CD4-positive, alpha-beta T cell (primary cell): ENCODE measurements around the gene GRM4. TPM values are rescaled to one million over a fixed set of nuclear protein-coding genes. Genes with fewer than 3 reads are reported as not detected.

ENCODE experiments used
- ATAC-seq: fragments of 200-7000 bp; cut with Tn5 transposase; one replicate; pipeline ENCODE4 v1.10.0; 2022; ENCODE audit warnings: mild to moderate bottlenecking; ENCODE audit not compliant: poor library complexity
- CTCF ChIA-PET: fragments of 350-600 bp; sonication (Branson Sonifier 250); formaldehyde crosslinking; loops from one replicate; lab custom pipeline; 2021; ENCODE audit warnings: antibody characterized with exemption, inconsistent platforms; lab: Charles Lee
- POLR2A ChIA-PET: fragments of 350-600 bp; sonication (Branson Sonifier 250); formaldehyde crosslinking; loops from one replicate; lab custom pipeline; 2021; ENCODE audit warnings: antibody characterized with exemption, inconsistent platforms; lab: Charles Lee
- DNase-seq, 14 experiments: peaks; one replicate each; pipeline ENCODE4 v3.0.0-alpha.2; 2013 to 2020; ENCODE audit warnings: mixed read lengths in 2 of 14
- H3K27ac ChIP-seq, 2 donors: one replicate each; pipeline versions ENCODE4 v1.5.1 to v1.7.0; 2013; ENCODE audit warnings: low read length in 2 of 2, low read depth in 1 of 2, mild to moderate bottlenecking in 1 of 2
- H3K27me3 ChIP-seq, 2 experiments: 1 replicate in 1 of 2; 2 replicates in 1 of 2; pipeline versions ENCODE4 v1.6.1 to v1.7.0; 2013; ENCODE audit warnings: low read length in 2 of 2, control low read depth in 1 of 2, mild to moderate bottlenecking in 1 of 2, moderate library complexity in 1 of 2; ENCODE audit not compliant: insufficient read depth in 2 of 2, control insufficient read depth in 1 of 2
- H3K36me3 ChIP-seq: one replicate; pipeline ENCODE4 v1.6.1; 2013; ENCODE audit warnings: low read length, control low read depth; ENCODE audit not compliant: insufficient read depth
- H3K4me1 ChIP-seq: one replicate; pipeline ENCODE4 v1.6.1; 2013; ENCODE audit warnings: low read length, control low read depth; ENCODE audit not compliant: insufficient read depth
- H3K4me3 ChIP-seq: one replicate; pipeline ENCODE4 v1.5.1; 2013; ENCODE audit warnings: mild to moderate bottlenecking, low read length, moderate library complexity
- H3K9me3 ChIP-seq, 2 experiments: 1 replicate in 1 of 2; 2 replicates in 1 of 2; pipeline versions ENCODE4 v1.6.1 to v1.7.0; 2013; ENCODE audit warnings: low read length in 2 of 2, mild to moderate bottlenecking in 2 of 2, control low read depth in 1 of 2, moderate library complexity in 1 of 2; ENCODE audit not compliant: control insufficient read depth in 1 of 2, insufficient read depth in 1 of 2
- H3K27ac Mint-ChIP-seq: one replicate; pipeline ENCODE4 v1.8.0; 2020; ENCODE audit warnings: mixed read lengths
- H3K27me3 Mint-ChIP-seq: one replicate; pipeline ENCODE4 v1.8.0; 2021; ENCODE audit warnings: mixed read lengths
- H3K36me3 Mint-ChIP-seq: one replicate; pipeline ENCODE4 v1.8.0; 2021; ENCODE audit warnings: low read depth, mixed read lengths
- H3K4me1 Mint-ChIP-seq: one replicate; pipeline ENCODE4 v1.8.0; 2021; ENCODE audit warnings: low read depth, mixed read lengths
- H3K4me3 Mint-ChIP-seq: one replicate; pipeline ENCODE4 v1.8.0; 2020; ENCODE audit warnings: mild to moderate bottlenecking, mixed read lengths
- H3K9me3 Mint-ChIP-seq: one replicate; pipeline ENCODE4 v1.8.0; 2020; ENCODE audit warnings: mixed read lengths
- CTCF ChIP-seq: fragments of 200-600 bp; IDR thresholded peaks from one replicate; pipeline ENCODE4 v1.8.0; 2022; ENCODE audit warnings: antibody characterized with exemption, mild to moderate bottlenecking
- intact Hi-C, 2 experiments: fragments of 100-400 bp; cut with DNase I in 1 of 2; cut with micrococcal nuclease in 1 of 2; formaldehyde crosslinking; loops; one replicate each; pipeline versions ENCODE4 v1.15.1 to v1.9.0; 2023 to 2025; cut with DNase I, micrococcal nuclease
- total RNA-seq, 174 experiments: library from RNA in 2 of 174; stranded (reverse) in 2 of 174; gene quantifications; one replicate each; pipeline ENCODE4 v1.2.3 and lab custom pipeline; 2021 to 2026

GRM4 gene
- total RNA-seq, 2 experiments from 2014 or later, result 0.08 TPM; not detected in 1

- CTCF ChIA-PET, result no interaction called here
- Histone ChIP-seq H3K4me1 (peaks cover under 1% of the 10 kb centered on the region), H3K4me3 (no peak overlapping the region), H3K9me3 (peaks cover 0 to 5% of the 10 kb centered on the region in 2 experiments), H3K27me3 (no peaks in the 10 kb centered on the region), H3K36me3 (no peaks in the 10 kb centered on the region), H3K27ac (no peak overlapping the region)
- H3K4me3 Mint-ChIP-seq, result no peak overlapping the region
- no peak for ATAC-seq
- intact Hi-C loops, result no loop called here
- DNase-seq, result no peak
- no peaks in the 10 kb centered on the region for H3K4me1 Mint-ChIP-seq
- TF ChIP-seq CTCF, result no peak
- POLR2A ChIA-PET, result no interaction called here
- H3K27me3 Mint-ChIP-seq, result no peaks in the 10 kb centered on the region
- H3K9me3 Mint-ChIP-seq, result no peaks in the 10 kb centered on the region
- H3K27ac Mint-ChIP-seq, result no peak overlapping the region
- H3K36me3 Mint-ChIP-seq, result no peaks in the 10 kb centered on the region
Measured at GRCh38 chr6:34022250-34022872, 123.5 kb downstream of the GRM4 start.

- no peaks in the 10 kb centered on the region for H3K9me3 Mint-ChIP-seq
- no peaks in the 10 kb centered on the region for H3K27me3 Mint-ChIP-seq
- CTCF ChIA-PET, result no interaction called here
- H3K36me3 ChIP-seq, result no peaks in the 10 kb centered on the region
- intact Hi-C loops, result no loop called here
- H3K9me3 ChIP-seq, result peaks cover 0 to 5% of the 10 kb centered on the region in 2 experiments
- ATAC-seq, result no peak
- H3K4me1 ChIP-seq, result no peaks in the 10 kb centered on the region
- H3K4me3 ChIP-seq, result no peak overlapping the region
- POLR2A ChIA-PET, result no interaction called here
- H3K4me1 Mint-ChIP-seq, result no peaks in the 10 kb centered on the region
- H3K27ac Mint-ChIP-seq, result no peak overlapping the region
- H3K27ac ChIP-seq, result no peak overlapping the region
- no peaks in the 10 kb centered on the region for H3K27me3 ChIP-seq
- no peak for DNase-seq
- H3K36me3 Mint-ChIP-seq, result no peaks in the 10 kb centered on the region
- no peak overlapping the region for H3K4me3 Mint-ChIP-seq
- TF ChIP-seq CTCF, result no peak
Measured at GRCh38 chr6:34021554-34022190, 124.2 kb downstream of the GRM4 start.

- intact Hi-C loops, result no loop called here
- Mint-ChIP-seq H3K36me3 (no peaks in the 10 kb centered on the region), H3K4me3 (no peak overlapping the region), H3K9me3 (no peaks in the 10 kb centered on the region), H3K27ac (no peak overlapping the region), H3K4me1 (no peaks in the 10 kb centered on the region), H3K27me3 (no peaks in the 10 kb centered on the region)
- no peak for TF ChIP-seq CTCF
- Histone ChIP-seq H3K4me3 (no peak overlapping the region), H3K9me3 (peaks cover 0 to 5% of the 10 kb centered on the region in 2 experiments), H3K27ac (no peak overlapping the region), H3K27me3 (no peaks in the 10 kb centered on the region), H3K4me1 (no peaks in the 10 kb centered on the region), H3K36me3 (no peaks in the 10 kb centered on the region)
- CTCF ChIA-PET, result no interaction called here
- DNase-seq, result no peak
- POLR2A ChIA-PET, result no interaction called here
- ATAC-seq, result no peak
Measured at GRCh38 chr6:34020807-34021553, 124.9 kb downstream of the GRM4 start.
